ENCODE results near the gene NTRK3. TPM values are rescaled to one million over a fixed set of nuclear protein-coding genes. Genes with fewer than 3 reads are reported as not detected.

The NTRK3 gene
- total RNA-seq, 1 donor from 2014 or later = not detected

DNA sequence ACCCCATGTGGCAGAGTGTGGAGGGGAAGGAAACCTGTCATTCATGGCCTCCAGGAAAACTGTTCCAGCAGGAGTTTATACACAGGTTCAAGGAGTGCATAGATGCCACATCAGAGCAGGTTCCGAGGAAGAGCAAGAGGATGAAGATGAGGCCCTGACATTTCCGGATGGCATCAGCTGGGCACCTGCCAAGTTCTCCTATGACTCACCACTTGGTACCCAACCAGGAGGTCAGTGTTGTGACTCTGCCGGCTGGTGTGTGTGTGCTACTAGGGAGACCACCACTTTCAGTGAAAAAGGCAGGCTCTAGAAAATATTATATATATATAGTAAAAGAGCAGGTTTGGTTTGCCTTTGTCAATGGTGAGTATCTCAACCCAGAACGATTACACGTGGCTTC is 69.3 kb downstream of the NTRK3 start:
- H3K9me3 Mint-ChIP-seq (ENCODE audit: low read depth) = no peaks in the 10 kb centered on the region
- H3K27me3 Mint-ChIP-seq = peaks cover 14% of the 10 kb centered on the region
- DNase-seq (ENCODE audit: low spot score, unreplicated experiment) = no peak
- no peak overlapping the region for H3K4me3 Mint-ChIP-seq (ENCODE audit: low read depth)
- TF ChIP-seq, protein P1, sequence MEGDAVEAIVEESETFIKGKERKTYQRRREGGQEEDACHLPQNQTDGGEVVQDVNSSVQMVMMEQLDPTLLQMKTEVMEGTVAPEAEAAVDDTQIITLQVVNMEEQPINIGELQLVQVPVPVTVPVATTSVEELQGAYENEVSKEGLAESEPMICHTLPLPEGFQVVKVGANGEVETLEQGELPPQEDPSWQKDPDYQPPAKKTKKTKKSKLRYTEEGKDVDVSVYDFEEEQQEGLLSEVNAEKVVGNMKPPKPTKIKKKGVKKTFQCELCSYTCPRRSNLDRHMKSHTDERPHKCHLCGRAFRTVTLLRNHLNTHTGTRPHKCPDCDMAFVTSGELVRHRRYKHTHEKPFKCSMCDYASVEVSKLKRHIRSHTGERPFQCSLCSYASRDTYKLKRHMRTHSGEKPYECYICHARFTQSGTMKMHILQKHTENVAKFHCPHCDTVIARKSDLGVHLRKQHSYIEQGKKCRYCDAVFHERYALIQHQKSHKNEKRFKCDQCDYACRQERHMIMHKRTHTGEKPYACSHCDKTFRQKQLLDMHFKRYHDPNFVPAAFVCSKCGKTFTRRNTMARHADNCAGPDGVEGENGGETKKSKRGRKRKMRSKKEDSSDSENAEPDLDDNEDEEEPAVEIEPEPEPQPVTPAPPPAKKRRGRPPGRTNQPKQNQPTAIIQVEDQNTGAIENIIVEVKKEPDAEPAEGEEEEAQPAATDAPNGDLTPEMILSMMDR (IDR thresholded peaks at IDR 0.05; ENCODE audit: unreplicated experiment) = no peak
- no peaks in the 10 kb centered on the region for H3K4me1 Mint-ChIP-seq (ENCODE audit: low read depth)
- H3K27ac Mint-ChIP-seq = no peak overlapping the region
- no peaks in the 10 kb centered on the region for H3K36me3 Mint-ChIP-seq (ENCODE audit: insufficient read depth)

DNA sequence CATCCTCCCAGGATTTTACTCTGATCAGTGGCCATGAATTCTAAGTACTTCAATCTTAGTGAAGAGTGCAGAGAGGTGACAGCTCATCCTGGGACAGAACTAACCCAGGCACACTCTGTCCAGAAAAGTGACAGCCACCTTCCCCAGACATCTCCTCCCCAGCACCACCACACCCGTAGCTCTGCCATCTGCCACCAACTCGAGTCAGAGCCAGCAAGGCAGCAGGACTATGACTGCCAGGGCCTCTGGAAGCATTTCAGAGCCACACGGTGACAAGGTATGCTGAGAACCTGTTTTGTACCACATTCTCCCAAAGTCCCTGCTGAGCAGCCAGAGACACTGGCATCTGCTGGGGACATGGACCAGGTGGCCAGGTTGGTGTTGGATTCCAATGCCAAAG is 71.0 kb downstream of the NTRK3 start:
- TF ChIP-seq, protein P1 (IDR thresholded peaks at IDR 0.05; ENCODE audit: unreplicated experiment) = no peak
- Mint-ChIP-seq H3K4me3 (ENCODE audit: low read depth) (no peak overlapping the region), H3K36me3 (ENCODE audit: insufficient read depth) (no peaks in the 10 kb centered on the region), H3K4me1 (ENCODE audit: low read depth) (no peaks in the 10 kb centered on the region), H3K27me3 (peaks cover 14% of the 10 kb centered on the region), H3K9me3 (ENCODE audit: low read depth) (no peaks in the 10 kb centered on the region), H3K27ac (no peak overlapping the region)
- no peak for DNase-seq (ENCODE audit: low spot score, unreplicated experiment)

DNA sequence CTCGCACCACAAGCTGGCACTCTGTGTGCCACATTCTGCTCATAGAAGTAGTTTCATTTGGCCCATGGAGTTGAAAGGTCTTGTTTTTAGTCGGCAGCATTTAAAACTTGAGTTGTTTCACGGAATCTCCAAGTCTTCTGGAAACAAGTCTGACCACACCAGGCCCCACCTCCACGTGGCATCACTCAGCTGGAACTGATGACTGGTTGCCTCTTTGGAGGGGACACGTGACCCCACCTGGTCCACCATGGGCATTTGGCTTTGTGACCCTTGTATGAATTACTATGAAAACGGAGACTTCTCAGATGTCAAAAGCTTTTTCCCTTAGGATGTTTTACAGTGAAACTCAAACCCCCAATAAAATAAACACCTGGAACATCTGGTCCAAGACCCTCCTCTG is 74.9 kb downstream of the NTRK3 start:
- no peaks in the 10 kb centered on the region for H3K36me3 Mint-ChIP-seq (ENCODE audit: insufficient read depth)
- no peaks in the 10 kb centered on the region for H3K9me3 Mint-ChIP-seq (ENCODE audit: low read depth)
- no peak overlapping the region for H3K4me3 Mint-ChIP-seq (ENCODE audit: low read depth)
- H3K27ac Mint-ChIP-seq = no peak overlapping the region
- TF ChIP-seq, protein P1 (IDR thresholded peaks at IDR 0.05; ENCODE audit: unreplicated experiment) = no peak
- H3K4me1 Mint-ChIP-seq (ENCODE audit: low read depth) = no peaks in the 10 kb centered on the region
- peaks cover 17% of the 10 kb centered on the region for H3K27me3 Mint-ChIP-seq
- DNase-seq (ENCODE audit: low spot score, unreplicated experiment) = no peak

DNA sequence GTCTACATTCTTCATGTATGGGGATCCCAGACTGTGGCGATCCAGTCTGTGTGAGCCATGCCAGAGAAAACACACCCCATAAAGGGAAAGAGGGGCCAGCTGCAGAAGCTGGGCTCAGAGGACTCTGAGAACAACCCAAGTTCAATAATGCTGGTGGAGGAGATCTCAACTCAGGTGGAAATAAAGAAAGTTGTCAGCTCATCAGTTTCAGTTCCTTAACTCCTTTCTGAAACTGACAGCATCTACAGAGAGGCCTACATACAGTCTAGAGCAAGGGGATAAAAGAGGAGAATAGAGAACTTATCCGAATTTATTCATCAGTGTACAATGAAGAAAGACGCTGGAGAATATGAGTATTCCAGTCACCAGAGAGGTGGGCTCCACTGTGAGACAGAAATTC is 77.0 kb downstream of the NTRK3 start:
- TF ChIP-seq, protein P1 (IDR thresholded peaks at IDR 0.05; ENCODE audit: unreplicated experiment) = no peak
- no peaks in the 10 kb centered on the region for H3K4me1 Mint-ChIP-seq (ENCODE audit: low read depth)

DNA sequence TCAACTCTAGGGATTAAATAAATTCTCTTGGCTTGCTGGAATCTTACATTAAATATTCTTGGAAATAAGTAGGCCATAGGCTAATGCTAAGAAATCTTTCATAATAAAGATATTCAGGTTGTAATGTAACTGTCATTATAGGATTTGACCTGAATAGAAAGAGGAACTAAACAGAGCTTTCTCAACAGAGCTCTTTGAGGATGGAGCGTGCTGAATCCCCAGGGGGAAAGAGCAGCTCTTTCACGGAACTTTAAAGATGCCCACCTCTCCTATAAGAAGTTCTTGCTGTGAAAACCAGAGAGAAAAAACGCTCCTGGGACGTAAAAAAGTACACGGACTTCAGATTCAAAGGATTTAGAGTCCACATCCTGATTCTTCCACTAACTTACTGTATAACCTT is 77.9 kb downstream of the NTRK3 start:
- Mint-ChIP-seq H3K27ac (no peak overlapping the region), H3K36me3 (ENCODE audit: insufficient read depth) (no peaks in the 10 kb centered on the region), H3K4me1 (ENCODE audit: low read depth) (no peaks in the 10 kb centered on the region), H3K27me3 (peaks cover 10% of the 10 kb centered on the region), H3K4me3 (ENCODE audit: low read depth) (no peak overlapping the region), H3K9me3 (ENCODE audit: low read depth) (no peaks in the 10 kb centered on the region)
- DNase-seq (ENCODE audit: low spot score, unreplicated experiment) = no peak
- TF ChIP-seq, protein P1 (IDR thresholded peaks at IDR 0.05; ENCODE audit: unreplicated experiment) = no peak

More for the DNA sequence above, 77.0 kb downstream of the NTRK3 start:
- peaks cover 13% of the 10 kb centered on the region for H3K27me3 Mint-ChIP-seq
- no peak overlapping the region for H3K27ac Mint-ChIP-seq
- no peaks in the 10 kb centered on the region for H3K36me3 Mint-ChIP-seq (ENCODE audit: insufficient read depth)
- H3K9me3 Mint-ChIP-seq (ENCODE audit: low read depth) = no peaks in the 10 kb centered on the region
- H3K4me3 Mint-ChIP-seq (ENCODE audit: low read depth) = no peak overlapping the region
- no peak for DNase-seq (ENCODE audit: low spot score, unreplicated experiment)

Measured in progenitor cell of endocrine pancreas (in vitro differentiated cells).